ENCODE results near the gene TMEM51.

- TF ChIP-seq MLX (CRISPR knock-in tag; IDR thresholded peaks at IDR 0.05) (no peak), CTCF (CRISPR knock-in tag; IDR thresholded peaks at IDR 0.05) (no peak), CEBPB (IDR thresholded peaks at IDR 0.05; ENCODE audit: borderline replicate concordance, low read depth, low read length) (no peak), REST (IDR thresholded peaks at IDR 0.05; ENCODE audit: borderline replicate concordance in 1 of 2, low read depth in 1 of 2, low read length in 2 of 2) (no peak), RAD21 (CRISPR knock-in tag; IDR thresholded peaks at IDR 0.05) (no peak), SRSF4 (IDR thresholded peaks at IDR 0.05; ENCODE audit: low read depth, low read length, poor library complexity, severe bottlenecking) (no peak), EZH2 (conservative IDR thresholded peaks at IDR 0.05; ENCODE audit: low read depth, low read length) (no peak), ZNF280B (CRISPR knock-in tag; IDR thresholded peaks at IDR 0.05; ENCODE audit: borderline replicate concordance) (no peak), TOE1 (CRISPR knock-in tag; IDR thresholded peaks at IDR 0.05) (no peak), BCLAF1 (IDR thresholded peaks at IDR 0.05) (no peak)
These were observed 61.6 kb downstream of the TMEM51 start for GRCh38 chr1:15215116-15215515.
